WERI-Rb-1 (cell line): ENCODE measurements around the gene HOXC5.
A peak's percentile ranks its signal among the peaks of the same experiment; 100 is the strongest.

Source experiments
- DNase-seq: peaks from one replicate; pipeline ENCODE4 v3.0.0-alpha.2; 2020
- H3K27ac ChIP-seq: fragments of 250-450 bp; sonication (Bioruptor Pico); 2 replicates; pipeline ENCODE4 v1.5.1; 2020; ENCODE audit warnings: mild to moderate bottlenecking, moderate library complexity
- H3K27me3 ChIP-seq: fragments of 250-450 bp; sonication (Bioruptor Pico); 2 replicates; pipeline ENCODE4 v1.5.1; 2021; ENCODE audit warnings: mild to moderate bottlenecking, low read depth, moderate library complexity; ENCODE audit not compliant: insufficient read depth, severe bottlenecking
- H3K36me3 ChIP-seq: fragments of 250-450 bp; sonication (Bioruptor Pico); 2 replicates; pipeline ENCODE4 v1.5.1; 2020; ENCODE audit warnings: mild to moderate bottlenecking, moderate library complexity
- H3K4me3 ChIP-seq: 2 replicates; pipeline ENCODE4 v1.5.1; 2011; ENCODE audit warnings: low read depth, mild to moderate bottlenecking, control low read depth, low read length
- H3K9me3 ChIP-seq: fragments of 250-450 bp; sonication (Bioruptor Pico); 2 replicates; pipeline ENCODE4 v1.5.1; 2021; ENCODE audit warnings: mild to moderate bottlenecking, moderate library complexity; ENCODE audit not compliant: severe bottlenecking
- CTCF ChIP-seq: IDR thresholded peaks from 2 replicates; pipeline ENCODE4 v1.5.1; 2011; ENCODE audit warnings: low read depth, mild to moderate bottlenecking, control low read depth, inconsistent platforms, low read length

Gene HOXC5

GRCh38 chr12:54020591-54021405 lies 12.1 kb upstream of the HOXC5 start:
- Histone ChIP-seq H3K27ac (peak overlapping the region; percentile 97), H3K36me3 (no peaks in the 10 kb centered on the region; the same call in 1 of the 2 replicates), H3K9me3 (no peaks in the 10 kb centered on the region), H3K27me3 (no peaks in the 10 kb centered on the region), H3K4me3 (peak overlapping the region; percentile 73)
- peak; percentile 74 for DNase-seq
- no peak for TF ChIP-seq CTCF

- H3K4me3 ChIP-seq: peak overlapping the region; percentile 73
- H3K36me3 ChIP-seq: no peaks in the 10 kb centered on the region; the same call in 1 of the 2 replicates
- H3K27me3 ChIP-seq: no peaks in the 10 kb centered on the region
- no peaks in the 10 kb centered on the region for H3K9me3 ChIP-seq
- H3K27ac ChIP-seq: peak overlapping the region; percentile 97
- DNase-seq: peak; percentile 76
- TF ChIP-seq CTCF: 0 out of 2 replicates have a peak, but pooled peaks have one; percentile 39
Observed at GRCh38 chr12:54021432-54022013, 11.3 kb upstream of the HOXC5 start.

- no peaks in the 10 kb centered on the region for H3K9me3 ChIP-seq
- no peak for TF ChIP-seq CTCF
- H3K27me3 ChIP-seq: no peaks in the 10 kb centered on the region
- H3K27ac ChIP-seq: peak overlapping the region; percentile 97
- DNase-seq: no peak
- H3K36me3 ChIP-seq: no peaks in the 10 kb centered on the region; the same call in 1 of the 2 replicates
- peak overlapping the region; percentile 33 for H3K4me3 ChIP-seq
Observed at GRCh38 chr12:54022960-54023884, 9.6 kb upstream of the HOXC5 start.

GRCh38 chr12:54024127-54024526 lies 8.7 kb upstream of the HOXC5 start:
- H3K9me3 ChIP-seq: no peaks in the 10 kb centered on the region
- peak overlapping the region; percentile 33 for H3K4me3 ChIP-seq
- peak overlapping the region; percentile 97 for H3K27ac ChIP-seq
- no peaks in the 10 kb centered on the region; the same call in 1 of the 2 replicates for H3K36me3 ChIP-seq
- no peak for TF ChIP-seq CTCF
- H3K27me3 ChIP-seq: no peaks in the 10 kb centered on the region
- DNase-seq: peak; percentile 58

GRCh38 chr12:54024581-54025305 lies 8.1 kb upstream of the HOXC5 start:
- Histone ChIP-seq H3K27me3 (no peaks in the 10 kb centered on the region), H3K36me3 (no peaks in the 10 kb centered on the region; the same call in 1 of the 2 replicates), H3K27ac (peak overlapping the region; percentile 97), H3K4me3 (no peak overlapping the region; the same call in 1 of the 2 replicates), H3K9me3 (no peaks in the 10 kb centered on the region)
- no peak for DNase-seq
- no peak for TF ChIP-seq CTCF
